Lower leg skin (tissue), 4 donors: Measurements from ENCODE around the gene COL15A1. TPM values are rescaled to one million over a fixed set of nuclear protein-coding genes. Genes with fewer than 3 reads are reported as not detected.

Source experiments
- DNase-seq, 2 donors: peaks; one replicate each; pipeline ENCODE4 v3.0.0-alpha.2; 2019; ENCODE audit warnings: low spot score in 2 of 2
- H3K4me3 ChIP-seq: fragments of 200-600 bp; sonication (generic); 2 replicates; pipeline ENCODE4 v1.5.1; 2017; ENCODE audit warnings: mild to moderate bottlenecking, low read depth; ENCODE audit not compliant: poor library complexity, severe bottlenecking
- CTCF ChIP-seq, 3 donors: fragments of 450-650 bp; IDR thresholded peaks; one replicate each; pipeline ENCODE4 v1.5.1; 2016; ENCODE audit warnings: antibody characterized with exemption in 3 of 3, mild to moderate bottlenecking in 3 of 3, moderate library complexity in 2 of 3
- POLR2A ChIP-seq, 2 donors: fragments of 450-650 bp; IDR thresholded peaks; one replicate each; pipeline ENCODE4 v1.6.1; 2016 to 2017; ENCODE audit warnings: antibody characterized with exemption in 2 of 2, mild to moderate bottlenecking in 1 of 2, moderate library complexity in 1 of 2
- WGBS, 2 donors: methylation state at CpG; one replicate each; pipeline ENCODE4 v1.1.5; 2018; 5-methylcytosine and 5-hydroxymethylcytosine counted together
- intact Hi-C: fragments of 100-400 bp; cut with DNase I; formaldehyde crosslinking; loops from one replicate; pipeline ENCODE4 v1.15.0; 2023; ENCODE audit warnings: low total_unique reads
- total RNA-seq, 4 donors: library from RNA; depleted of rRNA; stranded (reverse); fragments of >200 nt; gene quantifications; one replicate each; pipeline ENCODE4 v1.1.0, GENCODE V29; 2016

COL15A1 gene
- total RNA-seq, 4 donors from 2014 or later: 2.3 to 14.1 (median 8.3) TPM

GRCh38 chr9:98957826-98958225 lies 14.1 kb downstream of the COL15A1 start:
- no peak overlapping the region for H3K4me3 ChIP-seq
- 88 to 97% methylated on average over 6 of the region's 6 CpGs for WGBS, 2 donors
- intact Hi-C loops: no loop called here
- TF ChIP-seq POLR2A (IDR thresholded peaks at IDR 0.05) (no peak), CTCF (IDR thresholded peaks at IDR 0.05) (no peak)
- no peak for DNase-seq

- TF ChIP-seq CTCF (IDR thresholded peaks at IDR 0.05): no peak
- TF ChIP-seq POLR2A (IDR thresholded peaks at IDR 0.05): no peak
- WGBS, 2 donors: 71 to 80% methylated on average over 10 of the region's 10 CpGs
- intact Hi-C loops: no loop called here
- no peak for DNase-seq
- no peak overlapping the region for H3K4me3 ChIP-seq
Measured at GRCh38 chr9:98958271-98958984, 14.7 kb downstream of the COL15A1 start.

- 80 to 85% methylated on average over 3 of the region's 3 CpGs for WGBS, 2 donors
- H3K4me3 ChIP-seq: no peak overlapping the region
- DNase-seq: no peak
- intact Hi-C loops: no loop called here
- TF ChIP-seq POLR2A (IDR thresholded peaks at IDR 0.05) (no peak), CTCF (IDR thresholded peaks at IDR 0.05) (no peak)
Measured at GRCh38 chr9:98960409-98960808, 16.7 kb downstream of the COL15A1 start.

GRCh38 chr9:98961513-98962180 lies 17.9 kb downstream of the COL15A1 start:
- intact Hi-C loops: no loop called here
- no peak overlapping the region for H3K4me3 ChIP-seq
- TF ChIP-seq CTCF (IDR thresholded peaks at IDR 0.05): no peak
- TF ChIP-seq POLR2A (IDR thresholded peaks at IDR 0.05): no peak
- no peak for DNase-seq
- 71 to 76% methylated on average over 16 of the region's 16 CpGs for WGBS, 2 donors

GRCh38 chr9:98962181-98962560 lies 18.5 kb downstream of the COL15A1 start:
- intact Hi-C loops: no loop called here
- H3K4me3 ChIP-seq: no peak overlapping the region
- WGBS, 2 donors: 42 to 58% methylated on average over 7 of the region's 7 CpGs
- TF ChIP-seq POLR2A (IDR thresholded peaks at IDR 0.05): no peak
- no peak for TF ChIP-seq CTCF (IDR thresholded peaks at IDR 0.05)
- no peak for DNase-seq
